Measurements from ENCODE around the gene MPHOSPH9.

The MPHOSPH9 gene

DNA sequence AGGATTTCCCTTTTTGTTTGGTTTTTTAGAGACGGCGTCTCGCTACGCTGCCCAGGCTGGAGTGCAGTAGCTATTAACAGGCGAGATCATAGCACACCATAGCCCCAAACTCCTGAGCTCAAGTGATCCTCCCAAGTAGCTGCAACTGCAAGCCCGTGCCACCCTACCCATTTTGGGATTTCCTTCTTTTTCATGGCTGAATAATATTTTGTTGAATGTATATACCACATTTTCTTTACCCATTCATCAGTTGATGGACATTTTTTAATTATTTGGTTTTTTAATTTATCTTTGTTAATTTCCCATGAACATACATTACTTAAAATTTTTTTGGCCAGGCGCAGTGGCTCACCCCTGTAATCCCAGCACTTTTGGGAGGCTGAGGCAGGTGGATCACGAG lies 97.3 kb downstream of the MPHOSPH9 start:
- H3K4me3 ChIP-seq (replicated peaks in 1 of 2; ENCODE audit: low read depth in 2 of 2, low read length in 2 of 2), result no peak overlapping the region
- TF ChIP-seq CTCF (IDR thresholded peaks at IDR 0.05; ENCODE audit: low read depth, low read length), result no peak
- DNase-seq (ENCODE audit: low read depth in 2 of 2), result no peak

DNA sequence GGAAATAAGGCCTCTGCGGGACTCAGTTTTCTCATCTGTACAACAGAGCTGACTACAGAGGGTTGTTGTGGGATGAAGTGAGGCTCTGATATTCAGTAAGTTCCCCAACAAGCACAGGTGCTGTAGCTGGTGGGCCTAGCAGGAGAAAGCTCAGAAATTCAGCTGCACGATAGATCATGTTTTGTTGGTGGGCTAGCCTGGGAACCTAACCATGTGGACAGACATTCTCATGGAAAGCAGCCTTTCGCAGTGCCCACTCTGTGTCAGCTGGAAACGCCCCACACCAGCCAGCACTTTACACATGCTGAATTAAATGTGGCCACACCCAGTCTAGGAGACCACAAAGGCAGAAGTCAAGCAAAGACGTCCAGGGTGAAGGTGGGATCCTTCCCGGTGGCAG lies 98.1 kb downstream of the MPHOSPH9 start:
- no peak for DNase-seq (ENCODE audit: low read depth in 2 of 2)
- no peak overlapping the region for H3K4me3 ChIP-seq (replicated peaks in 1 of 2; ENCODE audit: low read depth in 2 of 2, low read length in 2 of 2)
- no peak for TF ChIP-seq CTCF (IDR thresholded peaks at IDR 0.05; ENCODE audit: low read depth, low read length)

DNA sequence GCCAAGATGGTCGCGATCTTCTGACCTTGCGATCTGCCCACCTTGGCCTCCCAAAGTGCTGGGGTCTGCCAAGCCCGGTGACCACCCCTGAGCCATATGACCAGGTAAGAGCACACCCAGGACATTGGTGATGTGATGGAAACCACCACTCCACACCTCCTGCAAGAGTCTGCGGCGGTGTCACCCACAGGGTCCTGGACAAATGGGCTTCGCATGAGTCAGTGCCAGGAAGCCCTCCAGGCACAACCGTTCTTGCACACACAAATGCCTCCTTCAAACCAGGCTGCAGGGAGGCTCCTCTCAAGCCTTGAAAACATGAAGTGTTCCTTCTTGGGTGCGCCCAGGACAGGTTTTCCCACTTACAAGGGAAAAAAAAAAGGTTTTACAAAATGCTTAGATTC lies 98.7 kb downstream of the MPHOSPH9 start:
- DNase-seq (ENCODE audit: low read depth in 2 of 2), result no peak
- H3K4me3 ChIP-seq (replicated peaks in 1 of 2; ENCODE audit: low read depth in 2 of 2, low read length in 2 of 2), result no peak overlapping the region
- TF ChIP-seq CTCF (IDR thresholded peaks at IDR 0.05; ENCODE audit: low read depth, low read length), result no peak

DNA sequence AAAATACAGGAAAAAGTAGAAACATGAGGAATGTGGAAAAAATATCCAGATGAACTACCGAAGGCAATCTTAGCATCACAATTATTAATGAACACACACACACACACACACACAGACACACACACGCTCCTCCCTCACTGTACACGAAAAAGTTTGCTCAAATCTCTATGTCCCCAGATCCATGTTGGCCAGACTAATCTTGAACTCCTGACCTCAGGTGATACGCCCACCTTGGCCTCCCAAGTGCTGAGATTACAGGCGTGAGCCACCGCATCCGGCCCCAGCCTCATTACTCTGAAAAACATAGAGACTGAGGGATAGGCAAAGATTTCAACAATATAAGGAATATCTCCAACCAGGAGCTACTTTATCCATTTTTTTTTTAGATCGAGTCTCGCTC lies 99.2 kb downstream of the MPHOSPH9 start:
- H3K4me3 ChIP-seq (replicated peaks in 1 of 2; ENCODE audit: low read depth in 2 of 2, low read length in 2 of 2), result no peak overlapping the region

GRCh38 chr12:123132951-123133619 lies 99.9 kb downstream of the MPHOSPH9 start:
- no peak overlapping the region for H3K4me3 ChIP-seq (replicated peaks in 1 of 2; ENCODE audit: low read depth in 2 of 2, low read length in 2 of 2)
- TF ChIP-seq CTCF (IDR thresholded peaks at IDR 0.05; ENCODE audit: low read depth, low read length), result no peak
- DNase-seq (ENCODE audit: low read depth in 2 of 2), result no peak

More for the DNA sequence above, 99.2 kb downstream of the MPHOSPH9 start:
- TF ChIP-seq CTCF (IDR thresholded peaks at IDR 0.05; ENCODE audit: low read depth, low read length), result no peak
- no peak for DNase-seq (ENCODE audit: low read depth in 2 of 2)

DNA sequence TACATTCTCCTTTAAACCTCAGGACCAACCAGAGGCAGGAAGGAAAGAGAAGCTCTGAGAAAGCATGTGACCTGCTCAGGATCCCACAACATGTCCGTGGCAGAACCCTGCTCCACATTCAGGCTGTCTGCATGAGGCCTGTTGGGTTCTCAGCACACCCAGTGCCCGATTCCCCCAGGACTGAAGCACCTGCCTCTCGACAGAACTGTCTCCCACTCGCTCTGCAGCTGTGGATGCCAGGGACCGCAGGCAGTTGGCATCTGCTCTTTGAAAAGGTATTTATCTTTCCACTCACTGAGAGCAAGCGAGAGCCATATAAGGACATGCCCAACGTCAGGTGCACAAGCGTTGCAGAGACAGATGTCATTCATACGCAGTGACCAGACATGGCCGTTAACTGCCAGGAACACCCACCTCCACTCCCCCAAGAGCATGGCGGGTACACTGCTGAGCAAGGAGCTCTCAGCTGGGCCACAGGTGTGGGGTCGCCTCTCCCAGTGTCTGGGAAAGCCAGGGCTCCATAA lies 101.0 kb downstream of the MPHOSPH9 start:
- no peak for DNase-seq (ENCODE audit: low read depth in 2 of 2)
- H3K4me3 ChIP-seq (replicated peaks in 1 of 2; ENCODE audit: low read depth in 2 of 2, low read length in 2 of 2), result no peak overlapping the region
- no peak for TF ChIP-seq CTCF (IDR thresholded peaks at IDR 0.05; ENCODE audit: low read depth, low read length)

Data from cardiac fibroblast (primary cell).